NCI-H82 (cell line): ENCODE data around the gene SACM1L.

Experiments used
- DNase-seq: peaks from one replicate; lab custom pipeline; 2025; lab: John Stamatoyannopoulos, UW

SACM1L gene

GRCh38 chr3:45771166-45771775 lies 82.1 kb downstream of the SACM1L start:
- no peak for DNase-seq

GRCh38 chr3:45771831-45772230 lies 82.6 kb downstream of the SACM1L start:
- DNase-seq, result no peak

GRCh38 chr3:45772341-45773035 lies 83.3 kb downstream of the SACM1L start:
- no peak for DNase-seq

- DNase-seq, result no peak
Observed at GRCh38 chr3:45773072-45773471, 83.9 kb downstream of the SACM1L start.

GRCh38 chr3:45773714-45774449 lies 84.7 kb downstream of the SACM1L start:
- no peak for DNase-seq

- DNase-seq, result no peak
Observed at GRCh38 chr3:45774581-45775521, 85.7 kb downstream of the SACM1L start.

- DNase-seq, result no peak
Observed at GRCh38 chr3:45775571-45776300, 86.5 kb downstream of the SACM1L start.

GRCh38 chr3:45776301-45776595 lies 87.1 kb downstream of the SACM1L start:
- no peak for DNase-seq

- peak; percentile 51 for DNase-seq
Observed at GRCh38 chr3:45776611-45777010, 87.4 kb downstream of the SACM1L start.

GRCh38 chr3:45777111-45777745 lies 88.0 kb downstream of the SACM1L start:
- DNase-seq, result no peak

- no peak for DNase-seq
Observed at GRCh38 chr3:45777746-45778386, 88.7 kb downstream of the SACM1L start.

- DNase-seq, result no peak
Observed at GRCh38 chr3:45778761-45779201, 89.6 kb downstream of the SACM1L start.

- DNase-seq, result no peak
Observed at GRCh38 chr3:45779746-45780735, 90.8 kb downstream of the SACM1L start.

- DNase-seq, result no peak
Observed at GRCh38 chr3:45781271-45781670, 92.1 kb downstream of the SACM1L start.

GRCh38 chr3:45781841-45782240 lies 92.6 kb downstream of the SACM1L start:
- DNase-seq, result no peak

- DNase-seq, result no peak
Observed at GRCh38 chr3:45782381-45782780, 93.2 kb downstream of the SACM1L start.

- DNase-seq, result no peak
Observed at GRCh38 chr3:45783667-45784066, 94.5 kb downstream of the SACM1L start.

GRCh38 chr3:45785605-45786150 lies 96.5 kb downstream of the SACM1L start:
- no peak for DNase-seq
